Measurements from ENCODE around the gene F11.

DNA sequence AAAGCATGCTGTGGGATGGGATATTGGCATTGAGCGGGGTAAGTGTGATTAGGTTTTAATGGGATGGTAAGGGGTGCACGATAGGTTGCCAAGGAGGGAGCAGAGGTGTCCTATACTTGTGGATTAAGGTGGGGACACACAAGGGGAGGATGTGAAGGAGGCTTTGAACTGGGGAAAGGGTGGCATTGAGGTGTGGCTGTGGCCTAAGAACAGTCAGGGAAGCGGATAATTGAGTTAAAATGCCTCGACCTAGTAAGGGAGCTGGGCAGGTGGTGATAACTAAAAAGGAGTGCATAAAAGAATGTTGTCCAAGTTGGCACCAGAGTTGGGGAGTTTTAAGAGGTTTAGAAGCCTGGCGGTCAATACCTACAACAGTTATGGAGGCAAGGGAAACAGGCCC lies 21.2 kb upstream of the F11 start:
- TF ChIP-seq, protein P1, sequence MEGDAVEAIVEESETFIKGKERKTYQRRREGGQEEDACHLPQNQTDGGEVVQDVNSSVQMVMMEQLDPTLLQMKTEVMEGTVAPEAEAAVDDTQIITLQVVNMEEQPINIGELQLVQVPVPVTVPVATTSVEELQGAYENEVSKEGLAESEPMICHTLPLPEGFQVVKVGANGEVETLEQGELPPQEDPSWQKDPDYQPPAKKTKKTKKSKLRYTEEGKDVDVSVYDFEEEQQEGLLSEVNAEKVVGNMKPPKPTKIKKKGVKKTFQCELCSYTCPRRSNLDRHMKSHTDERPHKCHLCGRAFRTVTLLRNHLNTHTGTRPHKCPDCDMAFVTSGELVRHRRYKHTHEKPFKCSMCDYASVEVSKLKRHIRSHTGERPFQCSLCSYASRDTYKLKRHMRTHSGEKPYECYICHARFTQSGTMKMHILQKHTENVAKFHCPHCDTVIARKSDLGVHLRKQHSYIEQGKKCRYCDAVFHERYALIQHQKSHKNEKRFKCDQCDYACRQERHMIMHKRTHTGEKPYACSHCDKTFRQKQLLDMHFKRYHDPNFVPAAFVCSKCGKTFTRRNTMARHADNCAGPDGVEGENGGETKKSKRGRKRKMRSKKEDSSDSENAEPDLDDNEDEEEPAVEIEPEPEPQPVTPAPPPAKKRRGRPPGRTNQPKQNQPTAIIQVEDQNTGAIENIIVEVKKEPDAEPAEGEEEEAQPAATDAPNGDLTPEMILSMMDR (IDR thresholded peaks at IDR 0.05): no peak
- no peak for TF ChIP-seq POLR2A (IDR thresholded peaks at IDR 0.05)

Data from body of pancreas (tissue), 4 donors.